HFF-Myc (cell line): ENCODE results near the gene FDX1.
"Not testable (repeated sequence)": the region's sequence is repeated elsewhere in the genome, so short reads cannot be mapped to it uniquely, and the experiment has no call there.

Source experiments
- DNase-seq: peaks from one replicate; pipeline ENCODE4 v3.0.0-alpha.2; 2011; ENCODE audit warnings: low read depth; ENCODE audit errors: extremely low read depth
- H3K4me3 ChIP-seq: replicated peaks from 2 replicates; pipeline ENCODE4 v1.5.1; 2011; ENCODE audit warnings: low read depth, mild to moderate bottlenecking, control low read depth, low read length
- TF ChIP-seq, protein P1 (sequence below): IDR thresholded peaks from 2 replicates; pipeline ENCODE4 v1.5.1; 2012; ENCODE audit warnings: mild to moderate bottlenecking, low read depth, low read length, control low read depth; ENCODE audit errors: missing control alignments

FDX1 gene, protein sequence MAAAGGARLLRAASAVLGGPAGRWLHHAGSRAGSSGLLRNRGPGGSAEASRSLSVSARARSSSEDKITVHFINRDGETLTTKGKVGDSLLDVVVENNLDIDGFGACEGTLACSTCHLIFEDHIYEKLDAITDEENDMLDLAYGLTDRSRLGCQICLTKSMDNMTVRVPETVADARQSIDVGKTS

DNA sequence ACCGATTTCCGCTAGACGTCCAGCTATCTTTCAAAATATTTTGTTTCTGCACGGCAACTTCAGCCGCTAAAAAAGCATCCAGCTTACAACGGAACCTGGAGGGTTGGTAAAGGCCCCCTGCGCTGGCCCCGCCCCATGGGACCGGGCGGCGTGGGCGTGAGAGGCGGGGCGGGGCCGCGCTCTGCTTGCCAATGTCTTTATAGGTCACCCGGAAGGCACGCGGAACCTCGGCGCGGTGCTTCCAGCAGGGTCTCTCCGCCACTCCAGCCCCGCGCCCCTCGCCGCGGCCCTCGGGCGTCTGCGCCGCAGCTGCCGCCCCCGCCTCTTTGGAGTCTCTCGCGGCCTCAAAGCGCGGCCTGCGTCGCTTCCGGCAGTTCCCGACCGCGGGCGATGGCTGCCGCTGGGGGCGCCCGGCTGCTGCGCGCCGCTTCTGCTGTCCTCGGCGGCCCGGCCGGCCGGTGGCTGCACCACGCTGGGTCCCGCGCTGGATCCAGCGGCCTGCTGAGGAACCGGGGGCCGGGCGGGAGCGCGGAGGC, at the start of gene FDX1:
FDX1 (plus strand) TSS at position 218 of the 536 bp plus-strand sequence; CDS start at position 391, 173 bp downstream.
- TF ChIP-seq, protein P1, sequence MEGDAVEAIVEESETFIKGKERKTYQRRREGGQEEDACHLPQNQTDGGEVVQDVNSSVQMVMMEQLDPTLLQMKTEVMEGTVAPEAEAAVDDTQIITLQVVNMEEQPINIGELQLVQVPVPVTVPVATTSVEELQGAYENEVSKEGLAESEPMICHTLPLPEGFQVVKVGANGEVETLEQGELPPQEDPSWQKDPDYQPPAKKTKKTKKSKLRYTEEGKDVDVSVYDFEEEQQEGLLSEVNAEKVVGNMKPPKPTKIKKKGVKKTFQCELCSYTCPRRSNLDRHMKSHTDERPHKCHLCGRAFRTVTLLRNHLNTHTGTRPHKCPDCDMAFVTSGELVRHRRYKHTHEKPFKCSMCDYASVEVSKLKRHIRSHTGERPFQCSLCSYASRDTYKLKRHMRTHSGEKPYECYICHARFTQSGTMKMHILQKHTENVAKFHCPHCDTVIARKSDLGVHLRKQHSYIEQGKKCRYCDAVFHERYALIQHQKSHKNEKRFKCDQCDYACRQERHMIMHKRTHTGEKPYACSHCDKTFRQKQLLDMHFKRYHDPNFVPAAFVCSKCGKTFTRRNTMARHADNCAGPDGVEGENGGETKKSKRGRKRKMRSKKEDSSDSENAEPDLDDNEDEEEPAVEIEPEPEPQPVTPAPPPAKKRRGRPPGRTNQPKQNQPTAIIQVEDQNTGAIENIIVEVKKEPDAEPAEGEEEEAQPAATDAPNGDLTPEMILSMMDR = peak; percentile 16
- no peak for DNase-seq
- H3K4me3 ChIP-seq = peak within 1 kb of the TSS; percentile 88

DNA sequence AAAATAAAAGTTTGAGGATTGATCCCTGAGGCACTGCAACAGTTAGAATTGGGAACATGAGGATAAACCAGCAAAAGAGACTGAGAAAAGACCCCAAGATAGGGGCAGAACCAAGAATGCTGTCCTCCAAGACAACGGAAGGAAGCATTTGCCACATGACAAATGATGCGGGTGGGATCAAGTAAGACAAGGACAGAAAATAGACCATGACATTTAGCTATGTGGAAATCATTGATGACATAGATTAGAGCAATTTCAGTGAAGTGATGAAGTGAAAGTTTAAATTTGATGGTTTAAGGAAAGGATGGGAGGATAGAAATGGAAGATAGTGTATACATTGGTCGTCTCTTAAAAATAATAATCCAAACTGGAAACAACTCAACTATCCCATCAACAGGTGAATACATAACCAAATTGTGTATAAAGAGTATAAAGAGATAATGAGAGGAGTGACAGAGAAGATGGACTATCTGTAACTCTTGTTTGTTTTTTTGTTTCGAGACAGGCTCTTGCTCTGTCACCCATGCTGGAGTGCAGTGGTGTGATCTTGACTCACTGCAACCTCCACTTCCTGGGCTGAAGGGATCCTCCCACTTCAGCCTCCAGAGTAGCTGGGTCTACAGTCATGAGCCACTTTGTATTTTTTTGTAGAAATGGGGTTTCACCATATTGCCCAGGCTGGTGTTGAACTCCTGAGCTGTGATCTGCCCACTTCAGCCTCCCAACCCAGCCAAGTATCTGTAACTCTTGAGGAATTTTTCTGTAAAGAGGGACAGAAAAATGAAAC, 48.7 kb upstream of the FDX1 start:
- TF ChIP-seq, protein P1 = no peak
- H3K4me3 ChIP-seq = no peak overlapping the region
- DNase-seq = no peak

DNA sequence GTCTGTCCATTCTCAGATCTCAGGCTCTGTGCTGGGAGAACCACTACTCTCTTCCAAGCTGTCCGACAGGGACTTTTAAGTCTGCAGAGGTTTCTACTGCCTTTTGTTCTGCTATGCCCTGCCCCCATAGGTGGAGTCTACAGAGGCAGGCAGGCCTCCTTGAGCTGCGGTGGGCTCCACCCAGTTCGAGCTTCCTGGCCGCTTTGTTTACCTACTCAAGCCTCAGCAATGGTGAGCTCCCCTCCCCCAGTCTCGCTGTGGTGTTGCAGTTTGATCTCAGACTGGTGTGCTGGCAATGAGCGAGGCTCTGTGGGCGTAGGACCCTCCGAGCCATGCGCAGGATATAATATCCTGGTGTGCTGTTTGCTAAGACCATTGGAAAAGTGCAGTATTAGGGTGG, 41.5 kb upstream of the FDX1 start:
- H3K4me3 ChIP-seq, DNase-seq: not testable (repeated sequence)

DNA sequence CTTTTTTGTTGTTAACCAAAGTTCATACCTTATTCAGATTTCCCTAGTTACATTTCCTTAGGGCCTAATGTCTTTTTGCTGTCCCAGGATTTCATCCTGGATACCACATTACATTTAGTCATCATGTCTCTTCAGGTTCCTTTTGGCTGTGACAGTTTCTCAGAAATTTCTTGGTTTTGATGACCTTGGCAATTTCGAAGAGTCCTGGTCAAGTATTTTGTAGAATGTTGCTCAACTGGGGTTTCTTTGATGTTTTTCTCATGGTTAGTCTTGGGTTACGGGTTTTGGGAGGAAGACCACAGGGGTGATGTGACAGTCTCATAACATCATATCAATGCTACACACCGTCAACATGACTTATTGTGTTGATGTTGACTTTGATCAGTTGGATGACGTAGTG, 39.8 kb upstream of the FDX1 start:
- no peak for DNase-seq
- TF ChIP-seq, protein P1 = no peak
- H3K4me3 ChIP-seq = no peak overlapping the region

DNA sequence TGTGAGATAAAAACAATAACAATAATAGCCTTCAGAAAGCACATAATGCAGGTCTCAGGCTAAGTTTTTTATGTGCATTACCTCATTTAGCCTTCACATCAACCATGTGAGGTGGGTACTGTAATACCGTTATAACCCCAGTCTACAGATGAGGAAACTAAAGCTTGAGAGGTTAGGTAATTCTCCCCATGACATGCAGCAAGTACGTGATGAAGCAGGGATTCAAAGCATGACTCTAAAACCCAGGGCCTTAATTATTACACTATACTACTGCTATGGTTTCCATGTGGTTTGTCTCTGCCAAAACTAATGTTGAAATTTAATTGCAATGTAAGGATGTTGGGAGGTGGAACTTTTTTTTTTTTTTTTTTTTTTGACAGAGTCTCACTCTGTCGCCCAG, 37.7 kb upstream of the FDX1 start:
- DNase-seq = no peak
- no peak overlapping the region for H3K4me3 ChIP-seq
- TF ChIP-seq, protein P1 = no peak

DNA sequence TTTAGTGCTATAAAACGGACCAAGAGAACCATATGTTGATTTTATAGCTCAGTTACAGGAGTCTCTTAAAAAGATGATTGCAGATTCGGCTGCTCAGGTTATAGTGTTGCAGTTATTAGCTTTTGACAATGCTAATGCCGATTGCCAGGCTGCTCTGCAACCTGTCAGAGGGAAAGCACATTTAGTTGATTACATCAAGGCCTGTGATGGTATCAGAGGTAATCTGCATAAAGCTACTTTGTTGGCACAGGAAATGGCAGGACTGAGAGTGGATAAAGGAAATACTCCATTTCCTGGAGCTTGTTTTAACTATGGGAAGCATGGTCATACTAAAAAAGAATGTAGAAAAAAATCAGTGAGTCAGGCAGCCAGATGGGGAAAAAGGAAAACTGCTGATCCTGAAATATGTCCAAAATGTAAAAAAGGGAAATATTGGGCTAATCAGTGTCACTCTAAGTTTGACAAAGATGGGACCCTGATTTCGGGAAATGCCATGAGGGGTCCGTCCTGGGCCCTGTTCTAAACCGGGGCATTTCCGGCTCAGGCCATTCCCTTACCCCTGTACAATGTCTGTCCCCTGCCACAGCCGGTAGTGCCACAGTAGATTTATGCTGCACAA, 32.0 kb upstream of the FDX1 start:
- not testable (repeated sequence) for DNase-seq, H3K4me3 ChIP-seq

DNA sequence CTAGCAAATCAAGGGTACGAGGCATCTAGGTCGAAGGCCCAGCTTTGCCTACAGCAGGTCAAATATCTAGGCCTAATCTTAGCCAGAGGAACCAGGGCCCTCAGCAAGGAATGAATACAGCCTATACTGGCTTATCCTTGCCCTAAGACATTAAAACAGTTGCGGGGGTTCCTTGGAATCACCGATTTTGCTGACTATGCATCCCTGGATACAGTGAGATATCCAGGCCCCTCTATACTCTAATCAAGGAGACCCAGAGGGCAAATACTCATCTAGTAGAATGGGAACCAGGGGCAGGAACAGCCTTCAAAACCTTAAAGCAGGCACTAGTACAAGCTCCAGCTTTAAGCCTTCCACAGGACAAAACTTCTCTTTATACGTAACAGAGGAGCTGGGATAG, 26.2 kb upstream of the FDX1 start:
- not testable (repeated sequence) for DNase-seq, H3K4me3 ChIP-seq

DNA sequence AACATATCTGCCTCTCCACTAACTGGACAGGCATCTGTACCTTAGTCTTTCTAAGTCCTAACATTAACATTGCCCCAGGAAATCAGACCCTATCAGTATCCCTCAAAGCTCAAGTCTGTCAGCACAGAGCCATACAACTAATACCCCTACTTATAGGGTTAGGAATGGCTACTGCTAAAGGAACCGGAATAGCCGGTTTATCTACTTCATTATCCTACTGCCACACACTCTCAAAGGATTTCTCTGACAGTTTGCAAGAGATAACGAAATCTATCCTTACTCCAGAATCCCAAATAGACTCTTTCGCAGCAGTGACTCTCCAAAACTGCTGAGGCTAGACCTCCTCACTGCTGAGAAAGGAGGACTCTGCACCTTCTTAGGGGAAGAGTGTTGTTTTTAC, 24.1 kb upstream of the FDX1 start:
- not testable (repeated sequence) for H3K4me3 ChIP-seq, DNase-seq
